ENCODE results near the gene ETDC.

The ETDC gene

GRCh38 chrX:135347381-135348016 is 38.2 kb downstream of the ETDC start:
- no peak for DNase-seq

DNA sequence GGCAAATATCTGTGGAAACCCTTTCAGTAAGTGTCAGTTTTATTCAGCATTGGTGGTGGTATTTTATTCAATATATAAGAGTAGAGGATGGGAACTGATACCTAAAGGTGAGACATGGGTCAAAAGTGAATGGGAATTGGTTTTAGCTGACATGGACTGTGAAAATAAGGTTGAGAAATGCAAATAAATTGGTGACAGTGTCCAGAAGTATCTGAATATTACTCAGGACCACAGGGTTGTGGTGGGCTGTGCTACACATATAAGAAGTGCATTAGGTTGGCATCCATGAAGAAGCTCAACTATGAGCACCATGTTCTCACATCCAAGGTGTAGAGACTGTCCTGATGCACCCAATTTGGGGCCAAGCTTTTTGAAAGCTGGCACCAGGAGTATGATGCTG is 45.0 kb downstream of the ETDC start:
- no peak for DNase-seq

Measured in EL (cell line).